Gastroesophageal sphincter (tissue), 4 donors: ENCODE measurements around the gene UBXN2A. TPM values are rescaled to one million over a fixed set of nuclear protein-coding genes. Genes with fewer than 3 reads are reported as not detected.

Experiments
- ATAC-seq: fragments of 150-250 bp; one replicate; pipeline ENCODE4 v1.9.1; 2016; ENCODE audit warnings: mild to moderate bottlenecking, moderate library complexity
- H3K27ac ChIP-seq, 4 donors: fragments of 200-600 bp; sonication (generic) in 3 of 4; 1 replicate in 3 of 4; 2 replicates in 1 of 4; pipeline ENCODE4 v1.5.1; 2016 to 2019
- H3K27me3 ChIP-seq: fragments of 200-600 bp; sonication (generic); one replicate; pipeline ENCODE4 v1.5.1; 2019
- H3K36me3 ChIP-seq, 2 donors: fragments of 200-600 bp; sonication (generic); one replicate each; pipeline ENCODE4 v1.5.1; 2019; ENCODE audit warnings: control low read depth in 1 of 2
- H3K4me1 ChIP-seq, 3 donors: fragments of 200-600 bp; sonication (generic); 1 replicate in 2 of 3; 2 replicates in 1 of 3; pipeline ENCODE4 v1.5.1; 2016 to 2019; ENCODE audit warnings: control low read depth in 2 of 3
- H3K4me3 ChIP-seq, 2 donors: fragments of 200-600 bp; sonication (generic); one replicate each; pipeline ENCODE4 v1.5.1; 2019; ENCODE audit warnings: mild to moderate bottlenecking in 1 of 2, moderate library complexity in 1 of 2
- H3K9me3 ChIP-seq, 3 donors: fragments of 200-600 bp; sonication (generic); one replicate each; pipeline ENCODE4 v1.5.1; 2017 to 2019; ENCODE audit warnings: control low read depth in 2 of 3
- CTCF ChIP-seq, 4 experiments: fragments of 200-600 bp in 2 of 4; fragments of 450-650 bp in 2 of 4; sonication (generic) in 1 of 4; IDR thresholded peaks; one replicate each; pipeline ENCODE4 v1.5.1; 2017 to 2019; ENCODE audit warnings: antibody characterized with exemption in 4 of 4, mild to moderate bottlenecking in 2 of 4, moderate library complexity in 2 of 4
- EP300 ChIP-seq: sonication (generic); formaldehyde crosslinking; IDR thresholded peaks from one replicate; pipeline ENCODE4 v1.6.1; 2017; ENCODE audit warnings: antibody characterized with exemption, mild to moderate bottlenecking
- POLR2A ChIP-seq, 2 donors: fragments of 450-650 bp; IDR thresholded peaks; one replicate each; pipeline ENCODE4 v1.6.1; 2017; ENCODE audit warnings: antibody characterized with exemption in 2 of 2, mild to moderate bottlenecking in 2 of 2, moderate library complexity in 1 of 2
- POLR2AphosphoS5 ChIP-seq: sonication (generic); formaldehyde crosslinking; IDR thresholded peaks from one replicate; pipeline ENCODE4 v1.6.1; 2017; ENCODE audit warnings: antibody characterized with exemption
- WGBS, 2 donors: methylation state at CpG; one replicate each; pipeline ENCODE4 v1.1.5; 2018; ENCODE audit warnings: low coverage in 1 of 2; 5-methylcytosine and 5-hydroxymethylcytosine counted together
- total RNA-seq, 4 donors: library from RNA; depleted of rRNA; stranded (reverse); fragments of >200 nt; gene quantifications; one replicate each; pipeline ENCODE4 v1.1.0, GENCODE V29; 2016

The UBXN2A gene
- total RNA-seq, 4 donors from 2014 or later = 19.1 to 29.3 (median 22.2) TPM

GRCh38 chr2:24018241-24018640 lies 78.0 kb downstream of the UBXN2A start:
- H3K4me1 ChIP-seq = no peaks in the 10 kb centered on the region
- H3K4me3 ChIP-seq = no peak overlapping the region
- ATAC-seq = no peak
- H3K36me3 ChIP-seq = peaks cover 0 to 18% of the 10 kb centered on the region in 2 donors
- H3K27me3 ChIP-seq = peaks cover under 1% of the 10 kb centered on the region
- 69 to 86% methylated on average over 4 to 6 of the region's 9 CpGs for WGBS, 2 donors
- no peaks in the 10 kb centered on the region for H3K9me3 ChIP-seq
- no peak overlapping the region for H3K27ac ChIP-seq
- TF ChIP-seq EP300 = no peak
- no peak for TF ChIP-seq POLR2A (IDR thresholded peaks at IDR 0.05)
- TF ChIP-seq POLR2AphosphoS5 = no peak
- TF ChIP-seq CTCF (IDR thresholded peaks at IDR 0.05) = no peak

GRCh38 chr2:24019729-24020128 lies 79.5 kb downstream of the UBXN2A start:
- Histone ChIP-seq H3K27me3 (no peaks in the 10 kb centered on the region), H3K36me3 (peaks cover 0 to 32% of the 10 kb centered on the region in 2 donors), H3K4me1 (no peaks in the 10 kb centered on the region), H3K27ac (no peak overlapping the region), H3K4me3 (no peak overlapping the region), H3K9me3 (no peaks in the 10 kb centered on the region)
- no peak for ATAC-seq
- TF ChIP-seq CTCF (IDR thresholded peaks at IDR 0.05) (no peak), EP300 (no peak), POLR2AphosphoS5 (no peak), POLR2A (IDR thresholded peaks at IDR 0.05) (no peak)
- no CpG with 5 or more reads among the region's 5 CpGs for WGBS, 2 donors

GRCh38 chr2:24020244-24020643 lies 80.0 kb downstream of the UBXN2A start:
- no peak for ATAC-seq
- Histone ChIP-seq H3K36me3 (peaks cover 0 to 38% of the 10 kb centered on the region in 2 donors), H3K4me3 (no peak overlapping the region), H3K27me3 (no peaks in the 10 kb centered on the region), H3K27ac (no peak overlapping the region), H3K9me3 (no peaks in the 10 kb centered on the region), H3K4me1 (no peaks in the 10 kb centered on the region)
- WGBS, 2 donors = 80% methylated on average over 3 of the region's 4 CpGs; no CpG with 5 or more reads in 1 of the 2 donors
- TF ChIP-seq POLR2A (IDR thresholded peaks at IDR 0.05) = no peak
- TF ChIP-seq EP300 = no peak
- TF ChIP-seq POLR2AphosphoS5 = no peak
- TF ChIP-seq CTCF (IDR thresholded peaks at IDR 0.05) = no peak

GRCh38 chr2:24021122-24021998 lies 81.1 kb downstream of the UBXN2A start:
- peaks cover 0 to 49% of the 10 kb centered on the region in 2 donors for H3K36me3 ChIP-seq
- no peak overlapping the region for H3K4me3 ChIP-seq
- H3K27ac ChIP-seq = no peak overlapping the region
- H3K4me1 ChIP-seq = no peaks in the 10 kb centered on the region
- H3K9me3 ChIP-seq = no peaks in the 10 kb centered on the region
- TF ChIP-seq CTCF (IDR thresholded peaks at IDR 0.05) = peak in 1 of 4 experiments; percentile 27
- TF ChIP-seq POLR2A (IDR thresholded peaks at IDR 0.05) = no peak
- TF ChIP-seq EP300 = no peak
- peak; percentile 17 for ATAC-seq
- no peaks in the 10 kb centered on the region for H3K27me3 ChIP-seq
- WGBS, 2 donors = 67% methylated on average over 3 of the region's 19 CpGs; no CpG with 5 or more reads in 1 of the 2 donors
